ENCODE results near the gene HYDIN. TPM values are rescaled to one million over a fixed set of nuclear protein-coding genes. Genes with fewer than 3 reads are reported as not detected.

Gene HYDIN
- 1 to 10 TPM; 5.6 to 6.7 TPM for total RNA-seq

DNA sequence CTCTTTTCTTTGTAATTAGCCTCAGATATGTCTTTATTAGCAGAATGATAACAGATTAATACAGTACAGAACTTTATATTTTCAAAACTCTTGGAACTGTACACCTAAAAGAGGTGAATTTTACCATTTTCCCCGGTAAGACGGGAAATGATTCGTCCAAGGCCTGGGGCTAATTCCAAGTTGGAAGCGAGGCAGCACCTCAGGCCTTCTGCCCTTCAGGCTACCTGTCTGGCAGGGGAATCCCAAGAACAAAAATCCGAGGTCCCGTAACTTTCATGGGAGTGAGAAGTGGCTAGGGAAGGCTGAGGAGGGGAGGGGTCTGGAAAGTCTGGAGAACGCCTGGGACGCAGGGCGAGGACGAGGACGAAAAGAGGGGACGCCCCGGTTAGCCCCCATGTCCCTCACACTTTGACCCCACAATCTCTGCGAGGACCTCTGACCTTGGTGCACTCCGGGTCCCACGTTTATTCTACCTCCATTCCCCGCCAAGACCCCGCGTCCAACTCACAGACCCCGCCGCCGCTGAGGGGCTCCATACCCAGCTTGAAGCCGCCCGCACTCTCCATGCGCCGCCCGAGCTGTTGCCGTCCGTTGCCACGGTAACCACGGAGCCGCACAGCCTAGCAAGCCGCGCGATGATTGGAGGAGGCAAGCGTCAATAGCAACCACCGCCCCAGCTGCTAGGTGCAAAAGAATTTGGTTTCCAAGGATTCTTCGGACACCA, at the start of gene HYDIN:
Gene HYDIN (minus strand): TSS at position 601 of the 724 bp plus-strand sequence. CDS start 43,827 bp downstream, outside the sequence.
- peak in 1 of 3 donors; percentile 30 for TF ChIP-seq POLR2A (IDR thresholded peaks at IDR 0.05)
- TF ChIP-seq, protein P1, sequence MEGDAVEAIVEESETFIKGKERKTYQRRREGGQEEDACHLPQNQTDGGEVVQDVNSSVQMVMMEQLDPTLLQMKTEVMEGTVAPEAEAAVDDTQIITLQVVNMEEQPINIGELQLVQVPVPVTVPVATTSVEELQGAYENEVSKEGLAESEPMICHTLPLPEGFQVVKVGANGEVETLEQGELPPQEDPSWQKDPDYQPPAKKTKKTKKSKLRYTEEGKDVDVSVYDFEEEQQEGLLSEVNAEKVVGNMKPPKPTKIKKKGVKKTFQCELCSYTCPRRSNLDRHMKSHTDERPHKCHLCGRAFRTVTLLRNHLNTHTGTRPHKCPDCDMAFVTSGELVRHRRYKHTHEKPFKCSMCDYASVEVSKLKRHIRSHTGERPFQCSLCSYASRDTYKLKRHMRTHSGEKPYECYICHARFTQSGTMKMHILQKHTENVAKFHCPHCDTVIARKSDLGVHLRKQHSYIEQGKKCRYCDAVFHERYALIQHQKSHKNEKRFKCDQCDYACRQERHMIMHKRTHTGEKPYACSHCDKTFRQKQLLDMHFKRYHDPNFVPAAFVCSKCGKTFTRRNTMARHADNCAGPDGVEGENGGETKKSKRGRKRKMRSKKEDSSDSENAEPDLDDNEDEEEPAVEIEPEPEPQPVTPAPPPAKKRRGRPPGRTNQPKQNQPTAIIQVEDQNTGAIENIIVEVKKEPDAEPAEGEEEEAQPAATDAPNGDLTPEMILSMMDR (IDR thresholded peaks at IDR 0.05) = no peak
- Histone ChIP-seq H3K27me3 (no peaks in the 10 kb centered on the region), H3K27ac (peak within 1 kb of the TSS in 1 of 4 donors; percentile 10), H3K36me3 (replicated peaks in 1 of 2; ENCODE audit: insufficient read depth in 1 of 2, low read depth in 2 of 2) (no peaks in the 10 kb centered on the region), H3K9me3 (peaks cover 0 to 5% (median 0%) of the 10 kb centered on the region in 3 donors), H3K4me3 (peak within 1 kb of the TSS in 1 of 2 donors; percentile 18), H3K4me1 (no peaks in the 10 kb centered on the region)
- DNase-seq (peak; percentile 85 to 92 (median 90)), ATAC-seq (peak; percentile 94)
- intact Hi-C loops (cut with DNase I) = no loop called here
- 4 to 7% methylated on average over 31 to 38 of the region's 38 CpGs for WGBS, 2 donors

DNA sequence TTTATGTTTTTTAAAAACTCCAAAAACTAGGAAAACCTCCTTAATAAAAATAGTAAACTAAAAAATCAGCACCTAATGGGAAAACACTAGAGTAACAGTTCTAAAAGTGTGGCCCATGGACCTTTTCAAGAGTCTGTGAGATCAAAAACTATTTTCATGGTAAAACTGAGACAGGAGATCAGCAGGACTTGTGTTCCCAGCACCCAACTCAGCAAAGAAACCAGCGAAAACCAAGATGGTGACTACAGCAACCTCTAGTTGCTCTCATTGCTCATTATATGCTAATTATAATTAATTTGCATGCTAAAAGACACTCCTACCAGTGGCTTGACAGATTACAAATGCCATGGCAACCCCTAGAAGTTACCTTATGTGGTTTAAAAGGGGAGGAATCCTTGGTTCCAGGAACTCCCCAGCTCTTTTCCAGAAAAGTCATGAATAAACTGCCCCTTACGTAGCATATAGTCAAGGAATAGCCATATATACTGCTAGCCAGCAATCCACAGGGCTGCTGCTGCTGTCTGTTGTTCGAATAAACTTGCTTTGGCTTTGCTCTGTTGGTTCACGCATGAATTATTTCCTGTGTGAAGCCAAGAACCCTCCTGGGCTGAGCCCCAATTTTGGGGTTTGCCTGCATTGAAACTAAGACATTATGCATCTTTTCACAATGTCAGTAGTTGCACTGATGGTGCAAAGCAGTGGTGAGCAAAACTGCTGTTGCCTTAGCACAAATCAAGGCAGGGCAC, 46.2 kb upstream of the HYDIN start:
- Histone ChIP-seq H3K4me1 (no peaks in the 10 kb centered on the region), H3K9me3 (no peaks in the 10 kb centered on the region), H3K27me3 (peaks cover 0 to 3% of the 10 kb centered on the region in 2 donors), H3K36me3 (replicated peaks in 1 of 2; ENCODE audit: insufficient read depth in 1 of 2, low read depth in 2 of 2) (no peaks in the 10 kb centered on the region), H3K4me3 (no peak overlapping the region), H3K27ac (no peak overlapping the region)
- DNase-seq (no peak), ATAC-seq (no peak)
- TF ChIP-seq, protein P1 (IDR thresholded peaks at IDR 0.05) = no peak
- TF ChIP-seq POLR2A (IDR thresholded peaks at IDR 0.05) = no peak
- 86 to 94% methylated on average over 4 of the region's 4 CpGs for WGBS, 2 donors
- intact Hi-C loops (cut with DNase I) = no loop called here

DNA sequence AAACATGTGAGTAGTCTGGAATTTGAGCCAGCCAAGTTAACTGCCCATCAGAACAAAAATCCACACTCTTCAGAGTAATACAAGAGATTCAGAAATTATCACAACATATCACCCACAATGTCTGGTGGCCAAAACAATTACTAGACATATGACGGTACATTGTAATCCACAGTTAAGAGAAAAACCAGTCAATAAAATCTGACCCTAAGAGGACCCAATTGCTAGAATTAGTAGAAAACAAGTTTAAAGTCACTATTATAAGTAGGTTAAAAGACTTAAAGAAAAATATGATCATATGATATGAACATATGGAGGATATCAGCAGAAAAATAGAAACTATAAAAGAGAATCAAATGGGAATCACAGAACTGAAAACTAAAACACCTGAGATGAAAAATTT, 42.9 kb upstream of the HYDIN start:
- no peak overlapping the region for H3K27ac ChIP-seq
- H3K4me1 ChIP-seq = no peaks in the 10 kb centered on the region
- H3K27me3 ChIP-seq = no peaks in the 10 kb centered on the region
- DNase-seq (no peak), ATAC-seq (no peak)
- TF ChIP-seq, protein P1 (IDR thresholded peaks at IDR 0.05) = no peak
- no peak for TF ChIP-seq POLR2A (IDR thresholded peaks at IDR 0.05)
- H3K4me3 ChIP-seq = no peak overlapping the region
- no peaks in the 10 kb centered on the region for H3K9me3 ChIP-seq
- 92 to 100% methylated on average over 1 of the region's 1 CpG for WGBS, 2 donors
- intact Hi-C loops (cut with DNase I) = no loop called here
- H3K36me3 ChIP-seq (replicated peaks in 1 of 2; ENCODE audit: insufficient read depth in 1 of 2, low read depth in 2 of 2) = no peaks in the 10 kb centered on the region

DNA sequence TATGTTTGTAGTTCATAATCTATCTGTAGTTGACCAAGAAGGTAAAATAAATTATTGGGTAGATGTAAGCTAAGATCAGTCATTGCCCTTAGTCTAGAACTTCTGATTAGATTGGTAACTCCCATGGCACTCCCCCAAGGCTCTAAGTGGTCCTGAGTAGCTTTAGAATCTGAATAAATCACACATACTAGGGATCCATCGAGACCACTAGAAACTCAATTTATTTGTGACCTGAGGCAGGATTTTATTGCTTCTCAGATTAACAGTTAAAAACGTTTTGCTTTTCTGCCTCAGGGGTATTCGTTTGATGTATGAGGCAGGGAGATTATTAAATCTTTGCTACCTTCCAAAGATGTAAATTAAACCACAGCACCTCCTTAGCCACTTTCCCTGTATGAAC, 33.8 kb upstream of the HYDIN start:
- Histone ChIP-seq H3K9me3 (no peaks in the 10 kb centered on the region), H3K4me1 (no peaks in the 10 kb centered on the region), H3K27ac (no peak overlapping the region), H3K27me3 (no peaks in the 10 kb centered on the region), H3K4me3 (no peak overlapping the region), H3K36me3 (replicated peaks in 1 of 2; ENCODE audit: insufficient read depth in 1 of 2, low read depth in 2 of 2) (no peaks in the 10 kb centered on the region)
- DNase-seq = no peak
- ATAC-seq = no peak
- WGBS, 2 donors = 44 to 52% methylated on average over 3 of the region's 3 CpGs
- TF ChIP-seq, protein P1 (IDR thresholded peaks at IDR 0.05) = no peak
- TF ChIP-seq POLR2A (IDR thresholded peaks at IDR 0.05) = no peak
- intact Hi-C loops (cut with DNase I) = no loop called here
